ENCODE measurements around the gene TRH.
"Not testable (repeated sequence)": the region's sequence is repeated elsewhere in the genome, so short reads cannot be mapped to it uniquely, and the experiment has no call there.

The TRH gene

GRCh38 chr3:130010556-130010955, 36.0 kb downstream of the TRH start:
- no peak for DNase-seq (ENCODE audit: low read depth)

DNA sequence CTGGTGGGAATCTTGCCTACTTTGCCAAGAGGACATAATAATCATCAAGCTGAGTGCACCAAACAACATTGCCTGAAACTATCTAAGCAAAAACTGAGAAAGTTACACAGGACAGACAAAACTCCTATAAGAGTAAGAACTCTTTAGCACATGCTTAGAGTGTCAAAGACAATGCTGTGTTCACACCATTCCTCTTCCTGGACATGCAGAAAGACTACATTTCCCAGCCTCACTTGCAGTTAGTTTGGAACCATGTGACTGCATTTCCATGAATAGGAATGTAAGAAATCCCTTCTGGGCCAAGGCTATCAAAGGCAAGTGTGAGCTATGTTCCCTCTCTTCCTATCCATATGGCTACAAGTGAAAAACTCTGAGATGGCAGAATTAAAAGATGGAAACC, 37.6 kb downstream of the TRH start:
- DNase-seq (ENCODE audit: low read depth) = not testable (repeated sequence)

DNA sequence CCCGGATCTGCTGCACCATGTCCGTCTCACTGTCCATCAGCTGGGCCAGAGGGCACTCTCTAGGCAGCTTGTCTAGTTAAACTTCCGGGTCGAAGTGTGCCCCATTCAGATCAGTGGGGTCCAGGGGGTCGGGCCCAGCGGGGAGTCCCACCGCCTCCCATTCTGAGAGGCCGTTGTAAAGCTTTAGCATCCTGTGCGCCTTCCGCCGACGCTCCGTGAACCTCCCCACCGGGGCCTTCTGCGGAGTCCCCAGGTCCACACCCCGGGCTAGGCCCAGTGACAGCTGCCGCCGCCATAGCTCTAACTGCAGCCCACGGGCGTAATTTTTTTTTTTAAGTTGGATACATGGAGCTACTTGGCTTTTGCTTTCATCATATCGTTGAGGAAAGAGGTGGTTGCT, 38.7 kb downstream of the TRH start:
- not testable (repeated sequence) for DNase-seq (ENCODE audit: low read depth)

GRCh38 chr3:130014526-130014925, 40.0 kb downstream of the TRH start:
- no peak for DNase-seq (ENCODE audit: low read depth)

DNA sequence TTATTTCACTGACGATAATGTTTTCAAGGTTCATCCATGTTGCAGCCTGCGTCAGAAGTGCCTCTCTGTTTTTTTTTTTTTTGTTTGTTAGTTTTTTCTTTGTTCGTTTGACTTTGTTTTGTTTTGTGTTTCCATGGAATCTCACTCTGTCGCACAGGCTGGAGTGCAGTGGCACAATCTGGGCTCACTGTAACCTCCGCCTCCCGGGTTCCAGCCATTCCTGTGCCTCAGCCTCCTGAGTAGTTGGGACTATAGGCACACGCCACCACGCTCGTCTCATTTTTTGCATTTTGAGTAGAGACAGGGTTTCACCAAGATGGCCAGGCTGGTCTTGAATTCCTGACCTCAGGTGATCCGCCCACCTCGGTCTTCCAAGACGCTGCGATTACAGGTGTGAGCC, 43.1 kb downstream of the TRH start:
- DNase-seq (ENCODE audit: low read depth) = not testable (repeated sequence)

DNA sequence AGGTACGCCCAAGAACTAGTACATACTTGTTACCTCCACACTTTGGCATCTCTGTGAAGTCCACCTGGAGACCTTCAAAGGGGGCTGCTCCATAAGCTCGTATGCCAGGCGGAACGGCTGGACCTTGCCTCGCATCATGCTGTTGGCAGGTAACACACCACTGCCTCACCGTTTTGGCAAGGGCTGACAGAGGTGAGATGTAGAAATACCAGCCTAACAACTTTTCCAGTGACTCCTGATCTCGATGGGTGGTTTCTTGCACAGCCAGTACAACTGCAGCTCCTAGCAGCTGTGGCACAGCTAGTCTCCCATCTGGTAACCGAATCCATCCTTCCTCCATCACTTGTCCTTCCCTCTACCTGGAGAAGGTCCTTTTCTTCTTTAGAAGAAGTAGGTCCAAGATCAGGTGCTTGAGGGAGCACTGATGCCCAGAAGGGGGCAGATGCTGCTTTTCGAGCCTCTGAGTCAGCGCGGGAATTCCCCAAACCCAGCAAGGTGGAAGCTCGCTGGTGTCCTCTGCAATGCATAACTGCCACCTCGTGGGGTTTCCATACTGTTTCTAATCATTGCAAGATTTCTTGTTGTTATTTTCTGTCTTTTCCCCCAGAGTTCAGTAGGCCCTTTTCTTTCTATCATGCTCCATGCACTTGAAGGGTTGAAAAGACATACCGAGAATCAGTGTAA, 51.8 kb downstream of the TRH start:
- DNase-seq (ENCODE audit: low read depth) = not testable (repeated sequence)

GRCh38 chr3:130027437-130027836, 52.9 kb downstream of the TRH start:
- not testable (repeated sequence) for DNase-seq (ENCODE audit: low read depth)

Data from stimulated activated CD8-positive, alpha-beta memory T cell treated with anti-CD3 and anti-CD28 coated beads, Interleukin-12 subunit alpha, Interleukin-12 subunit beta, amount 100 ng/mL, for 4 hours (primary cell).